GM21381 (cell line): Measurements from ENCODE around the gene TDRD9.
"Not testable (repeated sequence)": the region's sequence is repeated elsewhere in the genome, so short reads cannot be mapped to it uniquely, and the experiment has no call there.

Experiments used
- ATAC-seq: cut with Tn5 transposase; IDR thresholded peaks from one replicate; pipeline ENCODE4 v1.9.1; 2021; ENCODE audit warnings: mild to moderate bottlenecking, moderate library complexity; ENCODE audit not compliant: unreplicated experiment

The TDRD9 gene, protein sequence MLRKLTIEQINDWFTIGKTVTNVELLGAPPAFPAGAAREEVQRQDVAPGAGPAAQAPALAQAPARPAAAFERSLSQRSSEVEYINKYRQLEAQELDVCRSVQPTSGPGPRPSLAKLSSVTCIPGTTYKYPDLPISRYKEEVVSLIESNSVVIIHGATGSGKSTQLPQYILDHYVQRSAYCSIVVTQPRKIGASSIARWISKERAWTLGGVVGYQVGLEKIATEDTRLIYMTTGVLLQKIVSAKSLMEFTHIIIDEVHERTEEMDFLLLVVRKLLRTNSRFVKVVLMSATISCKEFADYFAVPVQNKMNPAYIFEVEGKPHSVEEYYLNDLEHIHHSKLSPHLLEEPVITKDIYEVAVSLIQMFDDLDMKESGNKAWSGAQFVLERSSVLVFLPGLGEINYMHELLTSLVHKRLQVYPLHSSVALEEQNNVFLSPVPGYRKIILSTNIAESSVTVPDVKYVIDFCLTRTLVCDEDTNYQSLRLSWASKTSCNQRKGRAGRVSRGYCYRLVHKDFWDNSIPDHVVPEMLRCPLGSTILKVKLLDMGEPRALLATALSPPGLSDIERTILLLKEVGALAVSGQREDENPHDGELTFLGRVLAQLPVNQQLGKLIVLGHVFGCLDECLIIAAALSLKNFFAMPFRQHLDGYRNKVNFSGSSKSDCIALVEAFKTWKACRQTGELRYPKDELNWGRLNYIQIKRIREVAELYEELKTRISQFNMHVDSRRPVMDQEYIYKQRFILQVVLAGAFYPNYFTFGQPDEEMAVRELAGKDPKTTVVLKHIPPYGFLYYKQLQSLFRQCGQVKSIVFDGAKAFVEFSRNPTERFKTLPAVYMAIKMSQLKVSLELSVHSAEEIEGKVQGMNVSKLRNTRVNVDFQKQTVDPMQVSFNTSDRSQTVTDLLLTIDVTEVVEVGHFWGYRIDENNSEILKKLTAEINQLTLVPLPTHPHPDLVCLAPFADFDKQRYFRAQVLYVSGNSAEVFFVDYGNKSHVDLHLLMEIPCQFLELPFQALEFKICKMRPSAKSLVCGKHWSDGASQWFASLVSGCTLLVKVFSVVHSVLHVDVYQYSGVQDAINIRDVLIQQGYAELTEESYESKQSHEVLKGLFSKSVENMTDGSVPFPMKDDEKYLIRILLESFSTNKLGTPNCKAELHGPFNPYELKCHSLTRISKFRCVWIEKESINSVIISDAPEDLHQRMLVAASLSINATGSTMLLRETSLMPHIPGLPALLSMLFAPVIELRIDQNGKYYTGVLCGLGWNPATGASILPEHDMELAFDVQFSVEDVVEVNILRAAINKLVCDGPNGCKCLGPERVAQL (N-terminal part only)

DNA sequence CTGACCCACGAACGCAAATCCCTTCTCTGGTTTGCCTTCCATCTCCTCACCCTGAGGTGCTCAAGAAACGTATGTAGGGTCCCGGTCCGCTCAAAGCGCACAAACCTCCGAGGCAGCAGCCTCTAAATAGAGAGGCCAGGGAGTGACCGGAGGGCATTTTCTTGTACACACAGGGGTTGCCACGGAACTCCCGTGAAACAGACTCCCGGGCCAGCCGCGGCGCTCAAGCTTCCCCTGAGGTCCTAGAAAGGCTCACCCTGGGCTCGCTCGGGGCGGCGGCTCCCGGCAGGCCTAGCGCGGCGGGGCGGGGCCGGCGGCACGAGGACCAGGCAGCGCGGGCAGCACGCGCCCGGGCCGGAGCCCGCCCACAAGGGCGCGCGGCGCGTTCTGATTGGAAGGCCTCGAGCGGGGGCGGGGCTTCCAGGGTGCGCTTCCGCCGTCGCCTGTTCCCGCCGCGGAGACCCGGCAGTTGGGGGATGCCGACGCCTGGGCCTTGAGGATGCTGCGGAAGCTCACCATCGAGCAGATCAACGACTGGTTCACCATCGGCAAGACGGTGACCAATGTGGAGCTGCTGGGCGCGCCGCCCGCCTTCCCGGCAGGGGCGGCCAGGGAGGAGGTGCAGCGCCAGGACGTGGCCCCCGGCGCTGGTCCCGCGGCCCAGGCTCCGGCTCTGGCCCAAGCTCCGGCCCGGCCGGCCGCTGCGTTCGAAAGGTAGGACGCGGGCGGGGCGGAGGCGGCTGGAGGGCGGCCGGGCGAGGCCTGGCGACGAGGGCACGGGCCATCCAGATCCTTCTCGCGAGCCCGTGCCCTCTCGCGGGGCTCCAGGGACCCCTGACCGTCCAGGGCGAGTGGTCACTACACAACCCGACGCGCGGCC is at the start of gene TDRD9:
Gene TDRD9, plus strand, starts transcription at position 446 of the 880 bp plus-strand sequence. Its CDS starts 54 bp downstream, at position 500.
- no peak for ATAC-seq

DNA sequence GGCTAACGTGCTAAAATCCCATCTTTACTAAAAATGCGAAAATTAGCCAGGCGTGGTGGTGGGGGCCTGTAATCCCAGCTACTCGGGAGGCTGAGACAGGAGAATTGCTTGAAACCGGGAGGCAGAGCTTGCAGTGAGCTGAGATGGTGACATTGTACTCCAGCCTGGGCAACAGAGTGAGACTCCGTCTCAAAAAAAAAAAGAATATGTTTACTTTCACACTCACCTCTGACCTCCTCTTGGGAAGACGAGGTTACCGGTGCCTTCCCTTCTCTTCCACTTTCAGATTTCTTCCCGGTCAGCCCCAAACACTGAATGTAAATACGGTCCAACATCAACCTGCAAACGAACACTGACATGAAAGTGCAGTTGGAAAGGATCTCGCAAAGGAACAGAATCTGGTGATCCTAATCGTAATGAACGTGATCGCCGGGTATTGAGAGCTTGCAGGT is 49.1 kb upstream of the TDRD9 start:
- no peak for ATAC-seq

DNA sequence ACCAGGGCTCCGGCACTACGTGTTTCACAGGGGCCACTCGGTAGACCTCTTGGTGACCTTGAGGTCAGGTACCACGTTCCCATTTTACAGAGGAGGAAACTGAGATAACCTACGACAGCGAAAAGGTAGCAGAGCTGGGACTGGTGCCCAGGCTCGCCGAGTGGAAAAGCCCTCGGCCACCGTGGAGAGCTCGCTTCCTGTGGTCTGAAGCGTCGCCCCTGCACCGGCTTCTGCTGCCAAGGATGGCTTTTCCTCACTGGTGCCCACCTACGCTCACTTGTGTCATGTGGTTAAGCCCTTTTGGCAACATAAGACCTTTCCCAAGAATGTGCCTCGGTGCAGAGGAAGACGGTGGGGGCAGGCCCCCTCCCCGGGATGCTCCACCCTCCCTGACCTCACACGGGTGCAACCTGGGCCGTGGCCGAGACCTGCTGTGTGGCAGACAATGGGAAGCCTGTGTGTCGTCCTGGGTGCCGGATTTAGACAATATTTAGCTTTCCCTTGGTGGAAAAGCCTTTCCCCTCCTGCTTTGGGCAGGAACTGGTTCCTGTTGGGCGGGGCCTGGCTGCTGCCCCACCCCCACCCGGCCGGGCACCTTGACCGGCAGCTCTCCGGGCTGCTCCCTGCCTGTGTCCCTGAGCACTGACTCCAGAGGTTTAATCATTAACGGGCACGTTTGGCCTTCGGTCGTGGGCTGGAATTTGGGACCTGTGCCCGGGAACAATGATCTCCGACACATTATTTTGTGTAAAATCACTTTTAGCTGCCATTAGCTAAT is 48.5 kb upstream of the TDRD9 start:
- ATAC-seq = no peak

DNA sequence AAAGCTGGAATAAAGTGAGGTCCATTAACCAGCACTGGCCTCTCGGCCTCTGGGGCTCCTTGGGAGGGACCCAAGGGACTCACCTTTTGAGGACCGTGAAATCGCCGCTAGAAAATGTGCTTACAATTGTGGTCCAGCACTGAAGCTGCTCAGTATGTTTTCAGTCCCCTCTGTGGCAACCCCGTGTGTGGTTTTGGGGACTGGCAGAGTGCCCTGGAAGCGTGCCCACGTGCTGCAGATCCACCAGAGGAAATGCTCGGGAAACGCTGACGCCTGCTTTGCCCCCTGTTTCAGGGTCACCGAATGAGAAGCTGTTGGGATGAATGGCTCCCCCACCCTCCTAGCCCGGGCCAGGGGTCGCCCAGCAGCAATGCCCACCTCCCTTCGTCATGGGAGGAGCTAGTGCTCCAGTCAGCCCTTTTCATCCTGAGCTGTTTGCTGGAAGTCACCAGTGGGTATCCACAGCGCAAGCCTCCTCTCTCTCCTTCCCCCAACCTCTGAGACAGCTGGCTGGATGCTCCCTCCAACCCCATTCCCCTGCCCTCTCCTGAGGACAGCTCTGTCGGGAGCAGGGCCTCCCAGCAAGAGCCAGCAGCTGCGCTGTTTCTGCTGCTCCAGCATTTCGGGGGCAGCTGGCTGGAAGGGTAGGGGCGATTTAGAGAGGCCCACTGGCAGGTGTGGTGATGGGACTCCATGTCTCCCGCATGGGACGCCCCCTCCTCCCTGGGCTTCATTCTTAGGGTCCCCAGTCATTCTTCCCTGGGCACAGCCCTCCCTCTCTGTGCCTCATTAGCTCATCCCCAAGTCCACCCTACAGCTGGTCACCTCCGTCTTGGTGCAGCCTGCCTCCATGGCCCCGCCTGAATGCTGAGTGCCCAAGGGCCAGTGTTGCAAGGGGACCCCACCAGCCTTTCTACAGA is 47.6 kb upstream of the TDRD9 start:
- ATAC-seq = no peak

DNA sequence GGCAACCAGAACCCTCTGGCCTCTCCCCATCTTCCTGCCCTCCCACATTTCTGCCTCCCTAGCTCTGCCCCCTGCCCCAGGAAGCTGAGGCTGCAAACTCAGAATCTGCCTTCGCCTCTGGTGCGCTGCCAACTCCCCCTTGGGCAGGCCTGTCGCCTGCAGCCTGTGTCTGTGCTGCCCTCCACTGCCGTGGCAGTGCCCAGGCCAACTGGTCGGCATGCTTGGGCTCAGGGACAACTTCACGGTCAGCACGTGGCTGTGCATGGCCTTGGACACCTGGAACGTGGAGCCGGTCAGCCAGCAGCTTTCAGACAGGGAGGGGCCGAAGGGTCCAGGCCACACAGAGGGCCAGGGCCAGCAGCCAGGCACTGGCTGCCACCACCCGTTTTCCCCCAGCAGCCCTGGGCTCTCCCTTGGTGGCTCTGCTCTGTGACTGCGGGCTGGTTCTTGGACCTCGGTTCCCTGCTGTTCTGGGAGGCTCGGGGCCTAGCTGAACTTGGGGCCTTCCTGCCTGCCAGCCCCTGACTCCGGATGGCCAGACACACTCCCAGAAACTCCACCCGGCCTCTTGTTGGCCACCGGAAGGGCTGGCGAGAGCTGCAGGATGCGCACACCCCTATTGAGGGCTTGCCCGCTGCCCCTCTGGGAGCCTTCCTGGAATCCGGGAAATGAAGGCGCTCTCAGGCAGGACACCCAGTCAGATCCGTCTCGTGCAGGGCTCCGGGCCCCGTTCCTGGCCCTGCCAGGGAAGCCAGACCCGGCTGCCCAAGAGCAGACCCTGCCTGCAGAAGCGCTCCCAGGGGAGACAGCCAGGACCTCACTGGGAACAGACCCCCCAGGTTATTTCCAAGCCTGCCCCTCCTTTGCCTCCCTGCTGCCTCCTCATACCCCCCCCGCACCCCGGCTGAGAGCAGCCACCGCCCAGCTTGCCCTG is 46.7 kb upstream of the TDRD9 start:
- no peak for ATAC-seq

DNA sequence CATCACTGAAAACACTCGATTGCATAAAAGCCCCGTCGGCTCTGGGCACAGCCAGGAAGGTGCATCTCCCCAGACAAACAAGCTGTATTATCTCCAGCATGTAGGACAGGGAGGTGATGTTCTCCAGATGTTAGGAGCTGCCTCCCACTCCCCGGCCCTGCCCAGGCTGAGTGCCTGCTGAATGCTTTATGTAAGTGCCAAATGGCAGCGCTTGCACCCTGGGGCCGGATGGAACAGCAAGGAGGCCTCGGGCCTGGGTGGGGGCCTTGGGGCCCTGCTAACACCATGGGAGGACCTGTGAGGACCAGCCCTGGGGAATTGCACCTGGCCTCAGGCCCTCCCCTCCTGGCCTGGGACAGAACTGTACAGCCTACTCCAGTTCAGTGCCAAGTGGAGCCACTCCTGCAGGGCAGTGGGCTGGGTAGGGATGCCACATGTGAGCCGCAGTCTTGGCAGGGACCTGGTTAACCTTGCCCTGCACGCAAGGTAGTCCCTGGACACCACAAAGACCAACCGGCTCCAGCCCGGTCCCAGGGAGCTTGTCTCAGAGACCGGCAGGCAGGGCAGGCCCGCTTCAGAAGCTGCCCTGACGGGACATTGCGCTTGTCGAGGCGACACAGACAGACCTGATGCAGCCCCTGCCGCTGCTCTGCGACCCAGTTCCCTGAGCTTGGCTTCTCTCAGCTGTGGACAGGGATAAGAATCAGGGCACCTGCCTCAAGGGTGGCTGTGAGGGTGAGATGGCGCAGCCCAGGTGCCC is 45.6 kb upstream of the TDRD9 start:
- no peak for ATAC-seq

DNA sequence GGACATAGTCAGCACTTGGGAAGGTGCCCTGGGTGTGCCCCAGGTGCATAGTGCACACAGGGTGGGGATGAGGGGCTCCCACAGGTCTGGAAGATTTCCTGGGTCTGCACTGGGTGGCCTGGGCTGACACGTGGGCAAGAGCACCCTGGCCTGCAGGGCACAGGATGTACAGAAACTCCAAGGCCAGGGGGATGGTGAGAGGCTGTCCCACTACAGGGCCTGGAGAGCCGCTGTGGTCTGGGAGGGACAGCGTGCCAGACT is 45.1 kb upstream of the TDRD9 start:
- ATAC-seq = no peak

DNA sequence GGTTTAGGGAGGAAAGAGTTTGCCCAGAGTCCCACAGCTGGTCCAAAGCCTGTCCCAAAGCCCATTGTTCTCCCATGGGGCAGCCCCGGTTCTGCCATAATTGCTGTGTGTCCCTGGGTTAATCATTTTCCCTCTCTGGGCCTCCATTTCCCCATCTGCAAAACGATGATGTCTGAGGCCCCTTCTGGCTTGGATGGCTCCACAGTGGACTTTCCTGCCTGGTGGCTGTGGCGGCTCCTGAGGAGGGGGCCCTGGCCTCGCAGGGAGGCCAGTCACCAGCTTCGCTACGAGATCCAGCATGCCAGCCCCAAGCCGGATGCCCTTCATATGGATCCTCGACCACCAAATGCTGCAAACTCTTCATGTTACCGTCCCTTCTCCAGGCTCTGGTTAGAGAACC is 43.4 kb upstream of the TDRD9 start:
- no peak for ATAC-seq

DNA sequence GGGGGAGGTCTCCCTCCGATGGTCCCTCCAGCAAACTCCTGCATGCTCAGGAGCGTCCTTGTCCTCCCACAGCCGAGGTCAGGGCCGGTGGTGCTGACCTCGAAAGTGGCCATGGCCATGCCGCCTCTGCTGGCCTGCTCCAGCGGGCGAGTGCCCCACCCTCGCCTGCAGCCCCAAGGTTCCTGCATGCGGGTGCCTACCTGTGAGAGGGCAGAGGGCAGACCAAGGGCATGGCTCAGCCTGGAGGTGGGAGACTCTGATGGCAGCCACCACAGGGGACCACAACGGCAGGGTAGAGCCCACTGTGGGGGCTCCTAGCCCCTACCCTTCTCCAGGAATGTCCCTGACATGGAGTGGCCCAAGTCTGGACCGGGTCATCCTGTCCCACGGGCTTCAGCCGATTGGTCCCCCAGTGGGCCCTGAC is 42.7 kb upstream of the TDRD9 start:
- no peak for ATAC-seq

DNA sequence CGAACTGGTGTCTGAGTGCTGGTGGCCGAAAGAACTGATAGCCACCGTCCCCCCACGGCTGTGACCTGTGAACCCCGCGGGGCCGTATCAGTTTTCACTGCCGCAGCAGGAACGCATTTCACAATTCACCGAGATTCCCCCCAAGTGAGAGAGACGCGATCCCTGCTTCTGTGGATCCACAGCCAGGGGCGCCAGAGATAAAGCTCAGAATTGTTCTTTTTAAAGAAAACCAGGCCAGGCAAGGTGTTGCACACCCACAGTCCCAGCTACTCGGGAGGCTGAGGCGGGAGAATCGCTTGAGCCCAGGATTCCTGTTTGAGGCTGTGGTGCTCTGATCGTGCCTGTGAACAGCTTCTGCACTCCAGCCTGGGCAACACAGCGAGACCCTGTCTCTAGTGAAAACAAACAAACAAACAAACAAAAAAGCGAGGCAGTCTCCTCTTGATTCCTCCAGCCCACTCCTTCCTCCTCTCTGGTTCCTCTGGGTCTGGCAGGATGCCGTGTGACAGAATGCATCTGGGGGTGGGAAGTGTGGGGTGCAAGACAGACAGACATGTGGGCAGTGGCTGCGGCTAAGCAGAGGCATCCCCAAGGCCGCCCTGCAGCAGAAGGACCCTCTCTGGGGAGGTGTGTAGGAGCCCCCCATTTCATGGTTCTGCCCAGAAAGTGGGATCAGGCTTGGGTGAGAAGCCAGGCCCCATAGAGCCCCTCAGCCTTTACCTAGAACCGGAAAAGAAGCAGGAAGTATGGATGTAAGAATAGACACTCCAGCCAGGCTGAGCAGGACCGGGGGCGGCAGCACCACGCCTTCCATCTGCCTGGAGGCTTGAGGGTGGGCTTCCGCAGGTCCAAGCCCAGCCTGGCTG is 41.7 kb upstream of the TDRD9 start:
- ATAC-seq = no peak

DNA sequence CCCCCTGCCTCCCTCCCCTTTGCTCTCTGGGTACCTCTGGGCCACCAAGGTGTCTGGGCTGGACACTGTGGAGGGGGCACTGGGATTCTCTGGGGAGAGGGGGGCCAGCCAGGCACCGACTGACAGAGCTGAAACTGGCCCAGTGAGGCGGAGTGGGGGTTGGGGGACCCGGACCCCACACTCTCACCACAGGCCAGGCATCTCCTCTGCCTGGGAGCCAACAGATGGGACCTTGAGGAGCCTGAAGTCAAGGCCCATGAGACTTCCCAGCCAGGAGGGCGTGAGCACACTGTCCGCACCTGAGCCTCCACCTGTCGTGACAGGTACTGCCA is 41.1 kb upstream of the TDRD9 start:
- no peak for ATAC-seq

DNA sequence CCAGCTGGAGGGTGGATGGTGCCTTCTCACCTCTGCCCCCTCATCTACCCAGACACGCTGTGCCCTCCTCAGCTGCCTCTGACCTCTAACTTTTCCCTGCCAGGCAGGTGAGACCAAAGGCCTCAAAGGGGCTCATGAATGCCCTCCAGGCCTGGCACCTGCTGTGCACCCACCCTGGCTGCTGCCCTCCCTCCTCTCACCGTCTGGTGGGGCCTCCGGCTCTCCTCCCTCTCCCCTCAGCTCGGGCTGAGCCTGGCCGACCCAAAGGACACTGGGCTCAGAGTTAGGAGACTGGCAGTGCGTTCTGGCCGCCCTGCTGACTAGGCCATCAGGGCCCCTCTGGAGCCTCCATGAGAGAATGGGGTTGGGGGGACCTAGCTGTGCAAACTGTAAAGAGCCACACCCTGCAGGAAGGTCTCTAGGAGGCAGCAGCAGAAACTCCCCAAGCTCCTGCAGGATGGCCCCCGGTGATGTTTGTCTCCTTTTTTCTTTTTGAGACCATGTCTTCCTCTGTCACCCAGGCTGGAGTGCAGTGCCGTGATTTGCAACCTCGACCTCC is 40.6 kb upstream of the TDRD9 start:
- no peak for ATAC-seq

DNA sequence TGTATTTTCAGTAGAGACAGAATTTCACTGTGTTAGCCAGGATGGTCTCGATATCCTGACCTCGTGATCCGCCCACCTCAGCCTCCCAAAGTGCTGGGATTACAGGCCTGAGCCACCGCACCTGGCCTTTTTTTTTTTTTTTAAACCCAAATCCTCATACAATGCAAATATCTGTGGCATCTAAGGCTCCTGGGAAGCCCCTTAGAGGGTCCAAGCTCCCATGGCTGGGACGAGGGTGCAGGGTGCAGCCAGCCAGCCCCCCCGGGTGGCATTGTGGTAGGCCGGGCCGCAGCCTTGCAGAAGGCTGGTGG is 39.3 kb upstream of the TDRD9 start:
- not testable (repeated sequence) for ATAC-seq

DNA sequence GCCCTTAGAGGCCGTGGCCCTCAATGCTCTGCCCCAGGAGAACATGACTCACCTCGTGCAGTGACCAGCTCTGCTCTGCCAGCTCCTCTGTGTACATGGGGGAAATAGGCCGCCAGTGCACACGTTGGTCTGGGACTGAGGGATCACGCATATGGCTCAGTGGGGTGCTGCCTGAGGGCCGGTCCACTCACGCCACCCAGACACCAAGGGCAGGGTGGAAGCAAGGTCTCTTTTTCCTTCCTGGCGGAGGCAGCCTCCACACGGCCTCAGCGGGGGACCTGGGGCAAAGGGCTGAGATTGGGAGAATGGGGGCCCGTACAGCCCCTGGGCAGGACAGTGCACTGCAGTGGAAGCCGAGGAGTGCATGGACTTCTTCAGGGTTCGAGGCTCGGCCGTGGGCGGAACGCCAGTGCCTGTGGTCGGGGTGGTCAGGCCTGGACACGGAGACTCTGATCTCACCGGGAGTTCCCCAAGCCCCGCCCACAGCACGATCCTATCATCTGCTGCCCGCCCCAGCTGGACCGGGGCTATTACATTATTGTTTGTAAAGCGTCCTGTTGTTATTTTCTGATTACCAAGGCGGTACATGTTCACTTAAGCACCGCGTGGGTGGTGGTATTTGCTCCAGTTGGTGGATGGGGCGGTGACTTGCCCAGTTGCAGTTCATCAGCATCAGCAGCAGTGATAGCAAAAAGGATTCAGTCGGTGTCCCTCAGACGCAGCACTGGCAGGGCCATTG is 38.8 kb upstream of the TDRD9 start:
- no peak for ATAC-seq

DNA sequence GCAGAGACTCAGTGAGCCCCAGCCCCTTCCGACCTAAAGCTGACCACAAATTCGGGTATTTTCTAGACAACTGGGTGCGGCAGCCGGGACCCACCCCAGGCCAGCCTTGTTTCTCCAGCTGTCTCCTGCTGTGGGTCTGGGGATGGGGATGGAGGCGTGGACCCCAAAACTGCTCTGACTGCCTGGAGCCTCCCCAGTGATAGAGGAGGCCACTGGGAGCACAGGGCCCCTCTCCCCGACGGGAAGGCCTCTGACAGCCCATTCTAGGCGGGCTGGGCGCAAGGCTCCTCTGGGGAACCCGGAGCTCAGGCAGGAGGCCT is 38.2 kb upstream of the TDRD9 start:
- no peak for ATAC-seq
